ENCODE data around the gene FMNL2.

GRCh38 chr2:152408254-152408653 lies 73.3 kb downstream of the FMNL2 start:
- no peak for TF ChIP-seq CTCF (conservative IDR thresholded peaks at IDR 0.05; ENCODE audit: low read depth, low read length)
- no peak for TF ChIP-seq EZH2 (IDR thresholded peaks at IDR 0.05; ENCODE audit: borderline replicate concordance, low read depth, low read length, poor library complexity, severe bottlenecking)

All from A673 (cell line).